ENCODE data around the gene MRPS23. TPM values are rescaled to one million over a fixed set of nuclear protein-coding genes. Genes with fewer than 3 reads are reported as not detected.

Gene MRPS23
- polyA plus RNA-seq, 2 of the 4 experiments (the other 2 are of a cell fraction): 110 to 153 TPM

DNA sequence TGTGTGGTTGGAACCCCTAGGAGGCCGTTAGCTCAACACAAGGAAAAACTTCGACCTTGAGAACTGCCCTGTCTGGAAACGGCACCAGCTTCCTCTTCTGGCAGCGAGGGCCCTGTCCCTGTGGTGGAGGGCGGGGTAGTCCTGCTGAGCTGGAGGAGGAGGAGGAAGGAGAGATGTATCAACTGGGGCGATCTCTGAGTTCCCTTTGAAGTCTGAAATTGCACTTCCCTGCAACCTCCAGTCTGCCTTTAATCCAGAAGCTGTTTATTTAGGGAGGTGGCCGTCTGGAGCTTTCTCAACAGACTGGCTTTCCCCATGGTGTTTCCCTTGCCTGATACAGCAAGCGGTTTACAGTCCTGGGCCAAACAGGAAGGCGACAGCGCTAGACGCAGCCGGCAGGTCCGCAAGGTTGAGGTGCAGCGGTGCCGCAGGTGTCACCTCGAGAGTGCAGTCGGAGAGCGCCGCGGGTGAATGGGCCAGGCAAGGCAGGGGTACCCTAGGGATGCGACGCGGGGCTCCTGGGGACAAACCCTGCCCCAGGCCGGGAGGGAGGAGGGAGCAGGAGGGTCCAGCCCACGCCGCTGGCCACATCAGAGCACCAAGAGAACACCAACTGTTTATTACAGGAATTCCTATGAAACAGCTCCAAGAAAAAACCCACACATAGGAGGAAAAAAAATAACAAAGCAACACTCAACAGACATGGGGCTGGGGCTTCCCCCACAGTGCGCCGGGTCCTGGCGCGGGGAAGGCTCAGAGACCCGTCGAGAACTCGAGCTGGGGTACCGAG is 11.4 kb upstream of the MRPS23 start (continued):
- TF ChIP-seq RCOR1 (IDR thresholded peaks at IDR 0.05; ENCODE audit: low read depth, low read length) (no peak), RAD21 (conservative IDR thresholded peaks at IDR 0.05 in 1 of 2, IDR thresholded peaks at IDR 0.05 in 1 of 2) (peak; percentile 20 to 34; a peak in 1 of 5 replicates), HDAC2 (IDR thresholded peaks at IDR 0.05) (no peak), NFE2L2 (conservative IDR thresholded peaks at IDR 0.05; ENCODE audit: low read length) (no peak), RNF2 (IDR thresholded peaks at IDR 0.05; ENCODE audit: borderline replicate concordance, low read depth) (no peak), CEBPB (IDR thresholded peaks at IDR 0.05) (peak; percentile 66 to 76), HEYL (CRISPR knock-in tag; IDR thresholded peaks at IDR 0.05) (no peak), EP300 (IDR thresholded peaks at IDR 0.05) (peak; percentile 68 to 88; a peak in 4 of 5 replicates), HMGXB4 (CRISPR knock-in tag; IDR thresholded peaks at IDR 0.05; ENCODE audit: borderline replicate concordance) (no peak), BCL3 (IDR thresholded peaks at IDR 0.05) (0 out of 3 replicates have a peak, but pooled peaks have one; percentile 36), BHLHE40 (IDR thresholded peaks at IDR 0.05; ENCODE audit: low read depth, low read length) (no peak), EHF (CRISPR knock-in tag; IDR thresholded peaks at IDR 0.05) (peak; percentile 44; the same call in 1 of the 2 replicates)
- TF ChIP-seq, protein P1, sequence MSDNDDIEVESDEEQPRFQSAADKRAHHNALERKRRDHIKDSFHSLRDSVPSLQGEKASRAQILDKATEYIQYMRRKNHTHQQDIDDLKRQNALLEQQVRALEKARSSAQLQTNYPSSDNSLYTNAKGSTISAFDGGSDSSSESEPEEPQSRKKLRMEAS (IDR thresholded peaks at IDR 0.05): peak; percentile 27; the same call in 1 of the 2 replicates

- WGBS (ENCODE audit: missing lambda C conversion rate): 77% methylated on average over 6 of the region's 6 CpGs
- no peak for TF ChIP-seq ZSCAN20 (CRISPR knock-in tag; IDR thresholded peaks at IDR 0.05)
- TF ChIP-seq HOXB13 (CRISPR knock-in tag; IDR thresholded peaks at IDR 0.05; ENCODE audit: low read depth): no peak
- TF ChIP-seq RFX5 (IDR thresholded peaks at IDR 0.05): peak; percentile 97
- TF ChIP-seq NFE2L2 (conservative IDR thresholded peaks at IDR 0.05; ENCODE audit: low read length): no peak
- Histone ChIP-seq H3K9me3 (no peaks in the 10 kb centered on the region), H3K4me1 (peaks cover 73% of the 10 kb centered on the region), H3K27ac (peak overlapping the region; percentile 92 to 95), H3K4me2 (peak overlapping the region; percentile 90), H3K4me3 (peak overlapping the region; percentile 40; the same call in 1 of the 3 replicates)
- peak; percentile 2 to 54; a peak in 5 of 6 replicates for ATAC-seq
- FAIRE-seq: no peak
- no peak for DNase-seq (ENCODE audit: low read depth in 1 of 2, low spot score in 1 of 2)
- POLR2A ChIA-PET: interaction anchor here (0.5 to 4.6 kb wide), 20 partner anchors 9 to 771 kb away, joined by 3 to 44 read pairs (median 12); partner anchors contain the start of genes CUEDC1, DYNLL2, MRPS23 and SRSF1
- CTCF ChIA-PET: interaction anchor here (0.9 to 48.7 kb wide), 16 partner anchors 9 to 252 kb away, joined by 3 to 1377 read pairs (median 43); partner anchors contain the start of genes CUEDC1, MRPS23, SRSF1 and VEZF1
Observed at GRCh38 chr17:57860414-57860999, 10.7 kb upstream of the MRPS23 start.

- FAIRE-seq: no peak
- peak overlapping the region; percentile 90; the same call in 2 of the 3 replicates for H3K4me2 ChIP-seq
- DNase-seq (ENCODE audit: low read depth in 1 of 2, low spot score in 1 of 2): no peak
- ChIA-PET CTCF (interaction anchor here (1.3 to 48.7 kb wide), 20 partner anchors 8 to 253 kb away, joined by 3 to 1377 read pairs (median 24); partner anchors contain the start of genes CUEDC1, MRPS23, SRSF1 and VEZF1), POLR2A (interaction anchor here (0.5 to 4.6 kb wide), 19 partner anchors 9 to 772 kb away, joined by 3 to 44 read pairs (median 12); partner anchors contain the start of genes CUEDC1, DYNLL2, MRPS23 and SRSF1)
- H3K4me3 ChIP-seq: no peak overlapping the region
- TF ChIP-seq TFCP2L1 (CRISPR knock-in tag; IDR thresholded peaks at IDR 0.05) (no peak), ZFP36 (IDR thresholded peaks at IDR 0.05; ENCODE audit: borderline replicate concordance, partially characterized antibody) (peak; percentile 14)
- peak overlapping the region; percentile 92 to 95 for H3K27ac ChIP-seq
- no peaks in the 10 kb centered on the region for H3K9me3 ChIP-seq
- H3K4me1 ChIP-seq: peaks cover 73% of the 10 kb centered on the region
- no peak for ATAC-seq
- WGBS (ENCODE audit: missing lambda C conversion rate): 70% methylated on average over 13 of the region's 13 CpGs
Observed at GRCh38 chr17:57859601-57860413, 10.0 kb upstream of the MRPS23 start.

Measured in A549 (cell line).